C4-2B (cell line): Measurements from ENCODE around the gene TFDP1.

ENCODE experiments used
- CTCF ChIP-seq: fragments of 450-650 bp; conservative IDR thresholded peaks from 2 replicates; pipeline ENCODE4 v1.5.1; 2017; ENCODE audit warnings: mild to moderate bottlenecking
- ZFX ChIP-seq: fragments of 450-650 bp; IDR thresholded peaks from 2 replicates; pipeline ENCODE4 v1.6.1; 2017

- TF ChIP-seq CTCF (no peak), ZFX (no peak)
Observed at GRCh38 chr13:113544071-113544891, 40.3 kb upstream of the TFDP1 start.
